ENCODE results near the gene EWSR1.
"Not testable (repeated sequence)": the region's sequence is repeated elsewhere in the genome, so short reads cannot be mapped to it uniquely, and the experiment has no call there.

Gene EWSR1

GRCh38 chr22:29337631-29338284 is 69.7 kb downstream of the EWSR1 start:
- DNase-seq (ENCODE audit: low read depth), result no peak

DNA sequence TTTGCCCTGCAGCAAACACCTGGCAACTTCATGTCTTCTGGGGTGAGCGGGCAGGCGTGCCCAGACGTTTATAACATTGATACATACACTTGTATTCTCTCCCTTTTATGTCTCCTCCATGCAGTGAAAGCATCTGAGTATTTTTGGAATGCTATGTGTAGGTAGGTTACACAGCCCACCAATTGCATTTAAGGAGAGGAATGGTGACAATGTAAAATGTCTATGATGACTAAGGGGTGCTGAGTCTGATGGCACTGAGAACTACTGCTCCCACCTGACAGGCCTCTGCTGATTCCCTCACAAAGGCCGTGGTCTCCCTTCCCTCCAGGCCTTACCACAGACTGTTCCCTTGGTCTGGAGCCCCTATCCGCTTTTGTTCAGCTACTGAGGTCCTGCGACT is 70.3 kb downstream of the EWSR1 start:
- DNase-seq (ENCODE audit: low read depth), result no peak

DNA sequence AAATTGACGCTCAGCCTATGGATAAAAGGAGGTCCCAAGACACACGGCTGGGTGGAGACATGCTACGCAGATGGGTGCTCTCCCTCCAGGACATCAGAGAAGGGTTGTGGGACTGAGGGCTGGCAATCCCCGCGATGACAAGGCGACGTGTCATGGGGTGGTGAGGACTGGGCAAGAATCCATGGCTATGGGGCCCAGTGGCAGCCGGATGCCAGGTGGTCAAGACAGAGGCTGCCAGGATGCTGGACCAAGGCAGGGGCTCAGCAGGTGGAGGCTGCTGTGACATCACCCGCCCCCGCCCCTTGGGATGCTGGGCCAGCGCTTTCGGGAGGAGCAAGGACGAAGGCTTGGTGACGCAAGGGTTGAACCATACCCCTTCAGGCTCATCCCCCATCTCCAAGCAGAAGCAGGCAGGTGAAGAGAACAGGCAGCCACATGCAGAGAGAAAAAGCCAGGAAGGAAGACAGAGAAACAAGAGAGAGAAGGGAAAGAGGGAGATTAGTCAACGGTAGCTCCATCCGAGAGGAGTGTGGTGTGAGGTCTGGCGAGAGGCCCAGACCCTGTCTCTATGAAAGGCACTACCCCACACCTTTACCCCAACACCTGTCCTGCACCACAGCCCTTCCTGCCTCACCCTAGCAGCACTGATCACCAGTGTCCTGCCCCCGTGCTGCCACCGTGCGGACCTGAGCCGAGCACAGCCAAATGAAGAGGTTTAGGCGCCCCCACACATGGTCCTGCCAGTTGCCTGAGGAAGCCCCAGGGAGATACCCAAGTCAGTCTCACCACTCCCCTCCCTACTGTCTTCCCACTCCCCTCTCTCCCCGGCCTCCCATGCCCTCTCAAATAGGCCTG is 71.5 kb downstream of the EWSR1 start:
- DNase-seq (ENCODE audit: low read depth), result no peak

GRCh38 chr22:29340566-29340965 is 72.5 kb downstream of the EWSR1 start:
- no peak for DNase-seq (ENCODE audit: low read depth)

- DNase-seq (ENCODE audit: low read depth), result no peak
Measured at GRCh38 chr22:29341056-29341848, 73.2 kb downstream of the EWSR1 start.

DNA sequence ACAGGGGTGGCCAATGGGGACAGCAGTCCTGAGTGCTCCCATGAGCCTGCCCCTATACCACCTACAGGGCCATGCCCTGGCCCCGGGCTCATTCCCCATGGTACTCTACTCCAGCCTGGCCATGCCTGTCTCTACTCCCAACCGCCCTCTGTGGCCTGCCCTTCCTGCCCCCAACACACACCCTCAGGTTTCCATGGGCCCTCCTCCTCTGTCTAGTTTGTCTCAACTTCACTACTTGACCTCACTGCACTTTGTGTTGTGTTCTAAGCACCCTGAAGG is 73.7 kb downstream of the EWSR1 start:
- DNase-seq (ENCODE audit: low read depth), result no peak

DNA sequence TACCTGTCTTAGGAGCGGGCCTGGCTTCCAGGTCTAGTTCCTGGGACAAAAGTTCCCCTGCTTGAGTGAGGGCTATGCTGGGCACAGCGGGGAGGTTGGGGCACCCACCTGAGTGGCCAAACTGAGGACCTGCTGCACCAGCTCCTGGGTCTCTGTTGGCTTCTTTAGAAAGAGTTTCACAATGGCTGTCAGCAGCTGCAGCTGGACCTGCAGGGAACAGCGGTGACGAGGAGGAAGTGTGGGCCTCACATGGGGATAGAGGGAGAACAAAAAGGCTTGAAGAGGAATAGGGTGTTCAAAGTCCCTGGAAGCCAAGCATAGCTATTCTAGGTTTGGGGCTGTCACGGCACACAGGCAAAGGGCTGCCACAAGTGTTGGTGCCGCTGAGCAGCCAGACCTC is 74.1 kb downstream of the EWSR1 start:
- DNase-seq (ENCODE audit: low read depth), result no peak

GRCh38 chr22:29342577-29343312 is 74.7 kb downstream of the EWSR1 start:
- no peak for DNase-seq (ENCODE audit: low read depth)

DNA sequence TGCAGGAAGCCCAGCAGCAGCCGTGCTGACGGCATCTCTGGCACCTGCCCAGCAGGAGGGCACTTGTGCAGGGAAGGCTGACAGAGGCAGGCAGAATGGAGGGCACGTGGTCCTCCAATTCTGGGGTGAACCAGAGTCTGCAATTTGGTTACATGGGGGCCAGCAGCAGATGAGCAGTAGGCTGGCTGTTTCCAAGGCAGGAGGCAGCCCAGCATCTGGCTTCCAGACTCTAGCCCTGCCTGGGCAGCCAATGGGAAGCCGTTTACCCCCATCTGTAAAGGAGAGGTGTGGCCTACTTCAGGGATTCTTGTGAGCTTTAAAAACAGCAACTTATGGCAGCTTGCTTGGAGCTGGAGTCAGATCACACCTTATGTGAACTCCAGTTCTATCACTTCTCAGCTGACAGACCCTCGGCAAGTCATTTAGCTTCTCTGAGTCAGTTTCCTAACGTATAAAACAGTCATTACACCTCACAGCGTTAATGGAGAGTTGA is 75.3 kb downstream of the EWSR1 start:
- no peak for DNase-seq (ENCODE audit: low read depth)

- DNase-seq (ENCODE audit: low read depth), result no peak
Measured at GRCh38 chr22:29344137-29344536, 76.1 kb downstream of the EWSR1 start.

DNA sequence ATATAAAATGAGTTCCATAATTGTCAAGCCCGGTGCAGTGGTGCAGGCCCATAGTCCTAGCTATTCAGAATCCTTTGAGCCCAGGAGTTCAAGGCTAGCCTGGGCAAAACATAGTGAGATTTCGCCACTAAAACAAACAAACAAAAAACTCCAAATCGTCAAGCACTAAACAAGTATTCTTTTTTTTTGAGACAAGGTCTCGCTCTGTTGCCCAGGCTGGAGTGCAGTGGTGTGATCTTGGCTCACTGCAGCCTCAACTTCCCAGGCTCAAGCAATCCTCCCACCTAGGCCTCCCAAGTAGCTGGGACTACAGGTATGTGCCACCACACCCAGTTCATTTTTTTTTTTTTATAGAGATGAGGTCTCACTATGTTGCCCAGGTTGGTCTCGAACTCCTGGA is 76.8 kb downstream of the EWSR1 start:
- DNase-seq (ENCODE audit: low read depth), result not testable (repeated sequence)

- DNase-seq (ENCODE audit: low read depth), result no peak
Measured at GRCh38 chr22:29345932-29346331, 77.9 kb downstream of the EWSR1 start.

GRCh38 chr22:29346659-29347058 is 78.6 kb downstream of the EWSR1 start:
- no peak for DNase-seq (ENCODE audit: low read depth)

GRCh38 chr22:29348041-29348440 is 80.0 kb downstream of the EWSR1 start:
- no peak for DNase-seq (ENCODE audit: low read depth)

DNA sequence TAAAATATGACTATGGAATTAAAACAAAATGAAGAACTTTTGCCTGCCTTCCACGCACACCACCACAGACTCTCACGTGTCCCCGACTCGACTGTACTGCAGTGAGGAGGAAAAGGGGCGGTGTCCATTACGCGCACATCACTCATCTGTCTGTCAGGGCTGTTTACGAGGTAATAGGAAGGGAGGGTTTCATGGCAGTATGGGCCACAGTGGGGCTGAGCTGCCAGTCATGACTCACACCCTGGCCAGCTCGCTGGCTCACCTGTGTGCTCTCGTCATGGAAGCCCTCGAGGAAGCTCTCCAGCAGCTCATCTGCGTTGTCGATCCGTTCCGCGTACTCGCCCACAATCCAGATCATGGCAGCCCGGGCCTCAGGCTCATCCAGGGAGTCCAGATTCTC is 80.9 kb downstream of the EWSR1 start:
- DNase-seq (ENCODE audit: low read depth), result no peak

Measured in activated T-helper 9 cell treated with anti-CD3 and anti-CD28 coated beads, Interleukin-2, amount 50 U/mL, for 16 hours (primary cell).